Stimulated activated CD8-positive, alpha-beta memory T cell treated with anti-CD3 and anti-CD28 coated beads, Interleukin-12 subunit alpha, Interleukin-12 subunit beta, amount 100 ng/mL, for 24 hours (primary cell): ENCODE results near the gene ASPSCR1.
A peak's percentile ranks its signal among the peaks of the same experiment; 100 is the strongest.
"Not testable (repeated sequence)": the region's sequence is repeated elsewhere in the genome, so short reads cannot be mapped to it uniquely, and the experiment has no call there.

Experiments
- DNase-seq: peaks from one replicate; pipeline ENCODE4 v3.0.0-alpha.2; 2020; ENCODE audit errors: extremely low read depth

The ASPSCR1 gene

GRCh38 chr17:82023447-82024241, 46.2 kb downstream of the ASPSCR1 start:
- no peak for DNase-seq

GRCh38 chr17:82024859-82025258, 47.4 kb downstream of the ASPSCR1 start:
- no peak for DNase-seq

- no peak for DNase-seq
Observed at GRCh38 chr17:82025401-82026107, 48.1 kb downstream of the ASPSCR1 start.

- no peak for DNase-seq
Observed at GRCh38 chr17:82028246-82028645, 50.8 kb downstream of the ASPSCR1 start.

- no peak for DNase-seq
Observed at GRCh38 chr17:82028966-82029365, 51.5 kb downstream of the ASPSCR1 start.

GRCh38 chr17:82029391-82029790, 52.0 kb downstream of the ASPSCR1 start:
- DNase-seq: no peak

GRCh38 chr17:82029990-82030469, 52.6 kb downstream of the ASPSCR1 start:
- DNase-seq: no peak

GRCh38 chr17:82030470-82031302, 53.3 kb downstream of the ASPSCR1 start:
- DNase-seq: peak; percentile 57

GRCh38 chr17:82031303-82031884, 54.0 kb downstream of the ASPSCR1 start, which contains the start of gene RAC3:
TSS of gene RAC3 (plus strand) at chr17:82031678. CDS start at chr17:82031762, 84 bp downstream.
- DNase-seq: no peak

- no peak for DNase-seq
Observed at GRCh38 chr17:82031885-82032627, 54.6 kb downstream of the ASPSCR1 start.

GRCh38 chr17:82033359-82034085, 56.1 kb downstream of the ASPSCR1 start:
- DNase-seq: no peak

- no peak for DNase-seq
Observed at GRCh38 chr17:82034371-82035011, 57.1 kb downstream of the ASPSCR1 start.

- DNase-seq: no peak
Observed at GRCh38 chr17:82035488-82035887, 58.1 kb downstream of the ASPSCR1 start.

- DNase-seq: no peak
Observed at GRCh38 chr17:82035956-82036633, 58.7 kb downstream of the ASPSCR1 start.

GRCh38 chr17:82036634-82037091, 59.2 kb downstream of the ASPSCR1 start:
- DNase-seq: no peak

- peak; percentile 94 for DNase-seq
Observed at GRCh38 chr17:82037092-82037888, 59.9 kb downstream of the ASPSCR1 start, which contains the start of gene DCXR. TSS of gene DCXR (minus strand) at chr17:82037697. CDS start at chr17:82037682, 15 bp downstream.

GRCh38 chr17:82037889-82038195, 60.4 kb downstream of the ASPSCR1 start:
- no peak for DNase-seq

- not testable (repeated sequence) for DNase-seq
Observed at GRCh38 chr17:82038796-82039409, 61.5 kb downstream of the ASPSCR1 start.
